Esophagus squamous epithelium (tissue), 5 donors: ENCODE measurements around the gene HIRIP3. TPM values are rescaled to one million over a fixed set of nuclear protein-coding genes. Genes with fewer than 3 reads are reported as not detected.
"Not testable (repeated sequence)": the region's sequence is repeated elsewhere in the genome, so short reads cannot be mapped to it uniquely, and the experiment has no call there.

Experiments used
- DNase-seq: peaks from one replicate; lab custom pipeline; 2025; lab: John Stamatoyannopoulos, UW
- H3K27ac ChIP-seq, 4 donors: fragments of 200-600 bp; sonication (generic); one replicate each; pipeline ENCODE4 v1.5.1; 2016 to 2019; ENCODE audit warnings: mild to moderate bottlenecking in 1 of 4
- H3K27me3 ChIP-seq, 4 donors: fragments of 200-600 bp; sonication (generic); 1 replicate in 3 of 4; 2 replicates in 1 of 4; pipeline versions ENCODE4 v1.5.1 to v1.6.0; 2017 to 2021; ENCODE audit warnings: antibody characterized with exemption in 1 of 4
- H3K36me3 ChIP-seq, 3 donors: fragments of 200-600 bp; sonication (generic); one replicate each; pipeline ENCODE4 v1.5.1; 2016 to 2019
- H3K4me1 ChIP-seq, 3 donors: fragments of 200-600 bp; sonication (generic); one replicate each; pipeline ENCODE4 v1.5.1; 2017 to 2019
- H3K4me3 ChIP-seq, 4 donors: fragments of 200-600 bp; sonication (generic); 1 replicate in 3 of 4; 2 replicates in 1 of 4; pipeline ENCODE4 v1.5.1; 2016 to 2019; ENCODE audit warnings: mild to moderate bottlenecking in 2 of 4, moderate library complexity in 1 of 4
- H3K9me3 ChIP-seq, 3 donors: fragments of 200-600 bp; sonication (generic); one replicate each; pipeline ENCODE4 v1.5.1; 2016 to 2019
- CTCF ChIP-seq, 6 experiments: fragments of 450-650 bp in 4 of 6; fragments of 200-600 bp in 2 of 6; sonication (generic) in 2 of 6; IDR thresholded peaks; one replicate each; pipeline ENCODE4 v1.5.1; 2016 to 2019; ENCODE audit warnings: antibody characterized with exemption in 6 of 6, mild to moderate bottlenecking in 4 of 6, moderate library complexity in 4 of 6
- POLR2A ChIP-seq, 4 donors: fragments of 450-650 bp; IDR thresholded peaks; one replicate each; pipeline ENCODE4 v1.6.1; 2017; ENCODE audit warnings: antibody characterized with exemption in 4 of 4, mild to moderate bottlenecking in 4 of 4, moderate library complexity in 3 of 4
- WGBS, 2 donors: methylation state at CpG; one replicate each; pipeline ENCODE4 v1.1.5; 2018; 5-methylcytosine and 5-hydroxymethylcytosine counted together
- intact Hi-C: fragments of 100-400 bp; cut with DNase I; formaldehyde crosslinking; loops from one replicate; pipeline ENCODE4 v1.15.0; 2022
- total RNA-seq, 4 donors: library from RNA; depleted of rRNA; stranded (reverse); fragments of >200 nt; gene quantifications; one replicate each; pipeline ENCODE4 v1.1.0, GENCODE V29; 2016
- donor health status: DM: yes; HTN: yes; CAD: no.

The HIRIP3 gene
- total RNA-seq, 4 donors from 2014 or later, result 5.1 to 12.8 (median 9.7) TPM

GRCh38 chr16:30025156-30025555 is 29.7 kb upstream of the HIRIP3 start:
- Histone ChIP-seq H3K27me3 (peaks cover 0 to 64% (median 1%) of the 10 kb centered on the region in 4 donors), H3K4me3 (no peak overlapping the region), H3K36me3 (no peaks in the 10 kb centered on the region), H3K27ac (no peak overlapping the region), H3K9me3 (no peaks in the 10 kb centered on the region), H3K4me1 (peaks cover 0 to 15% (median 9%) of the 10 kb centered on the region in 3 donors)
- intact Hi-C loops, result loop anchor here (5.0 kb wide), 1 partner anchor 328 kb away; no protein-coding TSS in a partner anchor
- TF ChIP-seq CTCF (IDR thresholded peaks at IDR 0.05) (no peak), POLR2A (IDR thresholded peaks at IDR 0.05) (no peak)
- WGBS, 2 donors, result 41 to 43% methylated on average over 3 to 9 of the region's 20 CpGs
- DNase-seq, result no peak

DNA sequence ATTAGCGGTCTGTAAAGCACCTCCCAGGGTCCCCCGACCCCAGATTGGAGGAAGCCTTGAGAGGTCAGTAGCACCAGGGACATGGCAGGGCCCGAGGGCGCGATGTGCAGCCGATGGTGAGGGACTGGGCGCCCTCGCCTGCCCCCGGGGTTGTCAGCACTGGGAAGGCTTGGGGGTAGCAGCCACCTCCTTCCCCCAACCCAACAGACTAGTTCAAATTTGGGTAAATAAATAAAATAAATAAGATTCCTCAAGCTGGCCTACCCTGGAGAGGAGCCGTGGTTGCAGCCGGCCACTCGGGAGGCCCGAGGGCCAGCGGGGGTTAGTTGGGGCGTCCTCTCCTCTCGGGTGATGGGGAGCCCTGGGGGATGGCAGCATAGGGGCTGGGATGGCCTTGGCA is 29.0 kb upstream of the HIRIP3 start:
- intact Hi-C loops, result no loop called here
- DNase-seq, result no peak
- 60 to 67% methylated on average over 1 to 12 of the region's 16 CpGs for WGBS, 2 donors
- Histone ChIP-seq H3K27me3 (peaks cover 0 to 57% (median 0%) of the 10 kb centered on the region in 4 donors), H3K27ac (no peak overlapping the region), H3K4me1 (peaks cover 0 to 15% (median 9%) of the 10 kb centered on the region in 3 donors), H3K9me3 (no peaks in the 10 kb centered on the region), H3K4me3 (no peak overlapping the region), H3K36me3 (no peaks in the 10 kb centered on the region)
- no peak for TF ChIP-seq POLR2A (IDR thresholded peaks at IDR 0.05)
- TF ChIP-seq CTCF (IDR thresholded peaks at IDR 0.05), result no peak

DNA sequence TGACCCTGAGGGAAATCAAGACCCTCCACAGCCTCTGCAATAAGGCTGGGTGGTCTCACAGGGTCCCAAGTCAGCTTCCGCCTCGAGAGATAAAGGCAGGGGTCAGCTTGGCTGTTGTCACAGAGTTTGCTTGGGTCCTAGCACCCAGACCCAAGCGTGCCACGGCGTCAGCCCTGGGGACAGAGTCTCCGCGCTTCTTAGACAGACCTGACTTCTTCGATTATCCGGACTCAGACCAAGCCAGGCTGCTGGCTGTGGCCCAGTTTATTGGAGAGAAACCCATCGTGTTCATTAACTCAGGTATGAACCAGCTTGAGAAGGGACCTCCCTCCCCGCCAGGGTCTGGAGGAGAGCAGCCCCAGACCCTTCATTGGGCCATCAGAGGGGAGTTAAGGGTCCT is 28.2 kb upstream of the HIRIP3 start:
- H3K4me1 ChIP-seq, result peaks cover 0 to 15% (median 9%) of the 10 kb centered on the region in 3 donors
- H3K36me3 ChIP-seq, result no peaks in the 10 kb centered on the region
- no peak overlapping the region for H3K4me3 ChIP-seq
- no peak for DNase-seq
- intact Hi-C loops, result no loop called here
- no peaks in the 10 kb centered on the region for H3K9me3 ChIP-seq
- peaks cover 0 to 48% (median 0%) of the 10 kb centered on the region in 4 donors for H3K27me3 ChIP-seq
- TF ChIP-seq CTCF (IDR thresholded peaks at IDR 0.05) (no peak), POLR2A (IDR thresholded peaks at IDR 0.05) (no peak)
- no peak overlapping the region for H3K27ac ChIP-seq
- WGBS, 2 donors, result 66 to 79% methylated on average over 3 to 7 of the region's 11 CpGs

DNA sequence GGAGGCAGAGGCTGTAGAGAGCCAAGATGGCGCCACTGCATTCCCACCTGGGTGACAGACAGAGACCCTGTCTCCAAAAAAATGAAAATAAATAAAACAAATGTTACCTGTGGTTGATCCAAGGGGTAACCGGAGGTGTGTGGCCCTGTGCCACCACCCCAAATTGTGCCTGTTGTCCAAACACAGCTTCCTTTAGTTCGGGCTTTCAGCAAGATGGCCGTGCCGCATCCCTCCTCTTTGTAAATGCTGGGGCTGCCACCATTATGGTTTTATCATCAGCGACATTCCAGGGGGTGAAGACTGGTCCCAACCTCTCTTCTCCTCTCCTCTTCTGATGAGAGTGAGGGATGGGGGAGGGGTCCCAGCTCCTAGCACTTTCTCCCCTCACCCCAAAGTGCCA is 27.5 kb upstream of the HIRIP3 start, which contains the start of gene C16orf92:
TSS of gene C16orf92 (plus strand) at position 312 of the 400 bp plus-strand sequence. CDS start 143 bp downstream, outside the sequence.
- WGBS, 2 donors, result 76 to 78% methylated on average over 4 to 6 of the region's 6 CpGs
- Histone ChIP-seq H3K4me1 (peaks cover 0 to 15% (median 9%) of the 10 kb centered on the region in 3 donors), H3K9me3 (no peaks in the 10 kb centered on the region), H3K36me3 (no peaks in the 10 kb centered on the region), H3K4me3 (no peak within 1 kb of the TSS), H3K27me3 (peaks cover 0 to 41% (median 0%) of the 10 kb centered on the region in 4 donors), H3K27ac (no peak within 1 kb of the TSS)
- DNase-seq, result no peak
- intact Hi-C loops, result no loop called here
- TF ChIP-seq POLR2A (IDR thresholded peaks at IDR 0.05) (no peak), CTCF (IDR thresholded peaks at IDR 0.05) (no peak)

DNA sequence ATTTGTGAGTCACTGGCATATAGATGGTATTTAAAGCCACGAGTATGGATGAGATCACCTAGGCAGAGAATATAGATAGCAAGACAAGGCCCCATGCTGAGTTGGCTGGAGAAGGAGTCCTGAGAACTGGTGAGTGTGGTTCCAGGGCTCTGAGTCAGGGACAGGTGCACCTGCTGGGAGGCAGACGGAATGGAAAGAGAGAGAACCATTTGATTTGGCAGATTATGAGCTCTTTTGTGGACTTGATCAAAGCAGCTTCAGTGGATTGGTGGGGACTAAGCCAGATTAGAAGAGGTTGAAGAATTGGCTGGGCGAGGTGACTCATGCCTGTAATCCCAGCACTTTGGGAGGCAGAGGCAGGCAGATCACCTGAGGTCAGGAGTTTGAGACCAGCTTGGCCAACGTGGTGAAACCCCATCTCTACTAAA is 23.3 kb upstream of the HIRIP3 start:
- DNase-seq, result no peak
- Histone ChIP-seq H3K36me3 (no peaks in the 10 kb centered on the region), H3K27me3 (no peaks in the 10 kb centered on the region), H3K4me3 (no peak overlapping the region), H3K4me1 (peaks cover 0 to 15% (median 9%) of the 10 kb centered on the region in 3 donors), H3K27ac (no peak overlapping the region), H3K9me3 (no peaks in the 10 kb centered on the region)
- 51 to 56% methylated on average over 4 of the region's 4 CpGs for WGBS, 2 donors
- intact Hi-C loops, result no loop called here
- no peak for TF ChIP-seq POLR2A (IDR thresholded peaks at IDR 0.05)

GRCh38 chr16:30017937-30018336 is 22.5 kb upstream of the HIRIP3 start:
- DNase-seq, intact Hi-C loops: not testable (repeated sequence)

More at GRCh38 chr16:30017937-30018336, 22.5 kb upstream of the HIRIP3 start:
- peaks cover 0 to 15% (median 9%) of the 10 kb centered on the region in 3 donors for H3K4me1 ChIP-seq
- not testable (repeated sequence) for H3K36me3 ChIP-seq, H3K27me3 ChIP-seq, H3K27ac ChIP-seq, H3K9me3 ChIP-seq, H3K4me3 ChIP-seq
- 76 to 78% methylated on average over 2 to 4 of the region's 4 CpGs for WGBS, 2 donors
